Bronchial epithelial cell (primary cell): ENCODE data around the gene KNDC1. TPM values are rescaled to one million over a fixed set of nuclear protein-coding genes. Genes with fewer than 3 reads are reported as not detected.
A peak's percentile ranks its signal among the peaks of the same experiment; 100 is the strongest.

ENCODE experiments used
- DNase-seq: peaks from one replicate; pipeline ENCODE4 v3.0.0-alpha.2; 2010; ENCODE audit warnings: low read depth
- FAIRE-seq: peaks from 2 replicates; lab custom pipeline; 2011; peaks lifted over from hg19 to GRCh38; lab: Jason Lieb, UNC
- H3K27me3 ChIP-seq: 2 replicates; pipeline ENCODE4 v1.5.1; 2011; ENCODE audit warnings: low read length; ENCODE audit not compliant: control insufficient read depth, insufficient read depth
- H3K36me3 ChIP-seq: 2 replicates; pipeline ENCODE4 v1.5.1; 2011; ENCODE audit warnings: low read length; ENCODE audit not compliant: control insufficient read depth, insufficient read depth
- H3K4me3 ChIP-seq: 2 replicates; pipeline ENCODE4 v1.5.1; 2011; ENCODE audit warnings: mild to moderate bottlenecking, low read depth, low read length, control low read depth
- CTCF ChIP-seq: IDR thresholded peaks from 2 replicates; pipeline ENCODE4 v1.5.1; 2011; ENCODE audit warnings: mild to moderate bottlenecking, moderate library complexity, low read length, control low read depth, inconsistent platforms; ENCODE audit not compliant: insufficient read depth, severe bottlenecking
- total RNA-seq: library from RNA; depleted of rRNA; stranded (reverse); fragments of >200 nt; gene quantifications from 2 replicates; pipeline ENCODE4 v1.2.1, GENCODE V29; 2014

Gene KNDC1
- total RNA-seq, 1 donor from 2014 or later, result under 0.01 TPM

GRCh38 chr10:133165556-133166503 is 5.8 kb downstream of the KNDC1 start:
- no peaks in the 10 kb centered on the region for H3K36me3 ChIP-seq
- H3K27me3 ChIP-seq, result peaks cover 6% of the 10 kb centered on the region
- no peak for DNase-seq
- TF ChIP-seq CTCF, result no peak
- H3K4me3 ChIP-seq, result no peak overlapping the region
- FAIRE-seq, result no peak

GRCh38 chr10:133166504-133166827 is 6.4 kb downstream of the KNDC1 start:
- Histone ChIP-seq H3K36me3 (no peaks in the 10 kb centered on the region), H3K4me3 (no peak overlapping the region), H3K27me3 (no peaks in the 10 kb centered on the region)
- FAIRE-seq, result peak; percentile 7
- no peak for TF ChIP-seq CTCF
- DNase-seq, result no peak

- no peaks in the 10 kb centered on the region for H3K27me3 ChIP-seq
- DNase-seq, result no peak
- H3K36me3 ChIP-seq, result no peaks in the 10 kb centered on the region
- H3K4me3 ChIP-seq, result no peak overlapping the region
- no peak for TF ChIP-seq CTCF
- FAIRE-seq, result no peak
These were observed 7.0 kb downstream of the KNDC1 start for GRCh38 chr10:133166828-133167692.

GRCh38 chr10:133167693-133168616 is 7.9 kb downstream of the KNDC1 start:
- DNase-seq (no peak), FAIRE-seq (no peak)
- TF ChIP-seq CTCF, result no peak
- no peaks in the 10 kb centered on the region for H3K27me3 ChIP-seq
- no peak overlapping the region for H3K4me3 ChIP-seq
- no peaks in the 10 kb centered on the region for H3K36me3 ChIP-seq

GRCh38 chr10:133168617-133169031 is 8.6 kb downstream of the KNDC1 start:
- H3K27me3 ChIP-seq, result no peaks in the 10 kb centered on the region
- no peak overlapping the region for H3K4me3 ChIP-seq
- no peak for DNase-seq
- TF ChIP-seq CTCF, result no peak
- no peak for FAIRE-seq
- H3K36me3 ChIP-seq, result no peaks in the 10 kb centered on the region
